ENCODE results near the gene C10orf95. TPM values are rescaled to one million over a fixed set of nuclear protein-coding genes. Genes with fewer than 3 reads are reported as not detected.

Gene C10orf95
- total RNA-seq, 2 experiments from 2014 or later = 0.35 TPM; not detected in 1

DNA sequence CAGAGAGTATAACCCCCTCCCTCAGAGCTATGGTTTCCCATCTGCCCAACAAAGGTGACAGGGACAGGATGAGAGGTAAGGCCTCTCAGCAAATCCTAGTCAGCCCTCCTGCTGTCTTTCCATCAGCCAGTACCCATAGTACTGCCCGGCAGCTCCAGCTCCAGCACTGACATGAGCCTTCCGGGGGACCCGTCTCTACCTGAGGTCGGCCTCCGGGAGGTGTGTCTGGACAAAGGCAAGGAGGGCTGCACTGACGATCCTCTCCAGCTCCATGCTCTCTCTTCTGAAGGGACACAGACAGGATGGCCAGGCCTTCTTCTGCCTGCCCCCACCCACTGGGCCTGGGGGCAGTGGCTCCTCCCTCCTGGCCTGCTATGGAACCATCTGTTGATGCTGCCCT lies 26.4 kb downstream of the C10orf95 start:
- Mint-ChIP-seq H3K9me3 (ENCODE audit: low read depth) (no peaks in the 10 kb centered on the region), H3K4me3 (no peak overlapping the region), H3K27me3 (no peaks in the 10 kb centered on the region), H3K4me1 (peaks cover 36% of the 10 kb centered on the region), H3K36me3 (peaks cover 1% of the 10 kb centered on the region), H3K27ac (no peak overlapping the region)
- ATAC-seq (no peak), DNase-seq (no peak)
- CTCF ChIA-PET = interaction anchor here (0.7 to 7.2 kb wide), 7 partner anchors 9 to 194 kb away, joined by 3 to 82 read pairs (median 4); partner anchors contain the start of genes C10orf95 and CUEDC2

DNA sequence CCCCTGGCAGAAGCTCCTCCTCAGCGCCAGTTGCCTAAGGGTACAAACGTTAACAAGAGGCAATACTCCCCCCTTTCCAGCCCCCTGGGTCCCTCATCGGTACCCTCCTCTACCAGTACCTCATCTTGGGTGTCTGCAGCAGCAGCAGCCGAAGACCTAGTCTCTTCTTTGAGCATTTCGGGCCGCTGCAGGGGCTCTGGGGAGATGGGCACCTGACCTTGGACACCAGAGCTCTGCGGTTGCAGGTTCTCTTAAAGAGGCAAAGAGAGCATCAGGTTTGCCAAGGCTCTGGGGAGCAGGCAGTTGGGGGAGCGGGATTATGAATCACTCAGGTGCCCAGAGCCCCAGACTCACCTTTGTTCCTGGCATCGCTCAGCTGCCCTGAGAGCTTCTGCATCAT lies 27.2 kb downstream of the C10orf95 start:
- H3K4me3 Mint-ChIP-seq = no peak overlapping the region
- no peak overlapping the region for H3K27ac Mint-ChIP-seq
- H3K36me3 Mint-ChIP-seq = peaks cover 1% of the 10 kb centered on the region
- no peaks in the 10 kb centered on the region for H3K9me3 Mint-ChIP-seq (ENCODE audit: low read depth)
- CTCF ChIA-PET = interaction anchor here (0.5 to 7.2 kb wide), 8 partner anchors 9 to 193 kb away, joined by 3 to 82 read pairs (median 8); partner anchors contain the start of genes C10orf95 and CUEDC2
- peaks cover 43% of the 10 kb centered on the region for H3K4me1 Mint-ChIP-seq
- no peak for ATAC-seq
- H3K27me3 Mint-ChIP-seq = peaks cover under 1% of the 10 kb centered on the region
- DNase-seq = no peak

DNA sequence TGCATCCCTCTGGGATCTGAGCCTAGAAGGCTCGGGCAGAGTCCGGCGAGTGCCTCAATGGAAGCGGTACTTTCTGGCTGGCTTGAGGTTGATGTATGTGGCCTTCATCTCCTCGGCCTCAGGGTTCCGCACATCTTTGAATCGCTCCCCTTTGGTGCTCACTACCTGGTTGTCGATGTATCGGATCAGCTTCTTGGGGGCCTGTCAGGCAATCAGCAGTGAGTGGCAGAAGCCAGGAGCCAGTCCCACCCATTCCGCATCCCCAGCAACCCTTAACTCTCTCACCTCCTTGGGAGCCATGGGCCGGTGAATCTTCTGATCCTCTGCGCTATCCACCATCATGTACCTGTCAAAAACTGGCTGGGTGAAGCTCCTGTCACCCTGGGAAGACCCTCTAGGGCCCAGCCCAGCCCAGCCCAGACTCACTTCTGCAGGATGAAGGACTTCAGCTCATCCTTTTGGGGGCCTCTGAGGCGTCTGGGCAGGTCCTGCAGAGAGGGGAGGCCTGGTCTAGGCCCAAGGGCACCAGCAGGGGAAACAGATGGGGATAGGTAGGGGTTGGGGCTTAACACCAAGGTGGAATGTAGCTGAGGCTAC lies 27.9 kb downstream of the C10orf95 start:
- Mint-ChIP-seq H3K4me1 (peaks cover 45% of the 10 kb centered on the region), H3K9me3 (ENCODE audit: low read depth) (no peaks in the 10 kb centered on the region), H3K36me3 (peaks cover 1% of the 10 kb centered on the region), H3K27me3 (peaks cover 4% of the 10 kb centered on the region), H3K27ac (no peak overlapping the region), H3K4me3 (no peak overlapping the region)
- DNase-seq (no peak), ATAC-seq (no peak)
- CTCF ChIA-PET = interaction anchor here (0.5 to 7.2 kb wide), 15 partner anchors 10 to 254 kb away, joined by 3 to 82 read pairs (median 7); partner anchors contain the start of genes C10orf95, CUEDC2 and ELOVL3

DNA sequence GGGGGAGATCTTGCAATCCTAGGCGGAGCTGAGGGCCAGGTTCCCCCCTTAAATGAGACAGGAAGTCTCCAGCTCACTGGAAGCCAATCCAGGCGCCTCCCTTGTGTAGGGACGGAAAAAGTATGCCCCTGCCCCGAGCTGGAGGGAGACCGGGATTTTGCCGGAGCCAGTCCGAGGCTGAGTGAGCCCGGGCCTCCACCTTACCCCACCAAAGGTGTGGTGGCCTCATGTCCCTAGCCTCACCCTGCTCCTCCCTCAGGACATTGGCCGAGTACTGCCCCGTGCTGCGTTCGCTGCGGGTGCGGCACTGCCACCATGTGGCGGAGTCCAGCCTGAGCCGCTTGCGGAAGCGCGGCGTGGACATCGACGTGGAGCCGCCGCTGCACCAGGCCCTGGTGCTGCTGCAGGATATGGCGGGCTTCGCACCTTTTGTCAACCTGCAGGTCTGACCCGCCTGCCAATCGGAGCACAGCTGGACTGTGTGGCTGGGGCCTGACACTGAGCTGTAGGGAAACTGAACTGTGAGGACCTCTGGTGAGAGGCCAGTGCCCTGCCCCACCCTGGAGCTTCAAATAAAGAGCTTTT lies 28.7 kb downstream of the C10orf95 start:
- peak; percentile 69 for DNase-seq
- CTCF ChIA-PET = interaction anchor here (0.6 to 7.2 kb wide), 16 partner anchors 11 to 253 kb away, joined by 3 to 82 read pairs (median 7); partner anchors contain the start of genes C10orf95, CUEDC2 and ELOVL3
- ATAC-seq = peak; percentile 7
- Mint-ChIP-seq H3K4me1 (peaks cover 45% of the 10 kb centered on the region), H3K36me3 (peaks cover 1% of the 10 kb centered on the region), H3K27me3 (peaks cover 12% of the 10 kb centered on the region), H3K9me3 (ENCODE audit: low read depth) (no peaks in the 10 kb centered on the region), H3K4me3 (peak overlapping the region; percentile 97), H3K27ac (peak overlapping the region; percentile 81)

DNA sequence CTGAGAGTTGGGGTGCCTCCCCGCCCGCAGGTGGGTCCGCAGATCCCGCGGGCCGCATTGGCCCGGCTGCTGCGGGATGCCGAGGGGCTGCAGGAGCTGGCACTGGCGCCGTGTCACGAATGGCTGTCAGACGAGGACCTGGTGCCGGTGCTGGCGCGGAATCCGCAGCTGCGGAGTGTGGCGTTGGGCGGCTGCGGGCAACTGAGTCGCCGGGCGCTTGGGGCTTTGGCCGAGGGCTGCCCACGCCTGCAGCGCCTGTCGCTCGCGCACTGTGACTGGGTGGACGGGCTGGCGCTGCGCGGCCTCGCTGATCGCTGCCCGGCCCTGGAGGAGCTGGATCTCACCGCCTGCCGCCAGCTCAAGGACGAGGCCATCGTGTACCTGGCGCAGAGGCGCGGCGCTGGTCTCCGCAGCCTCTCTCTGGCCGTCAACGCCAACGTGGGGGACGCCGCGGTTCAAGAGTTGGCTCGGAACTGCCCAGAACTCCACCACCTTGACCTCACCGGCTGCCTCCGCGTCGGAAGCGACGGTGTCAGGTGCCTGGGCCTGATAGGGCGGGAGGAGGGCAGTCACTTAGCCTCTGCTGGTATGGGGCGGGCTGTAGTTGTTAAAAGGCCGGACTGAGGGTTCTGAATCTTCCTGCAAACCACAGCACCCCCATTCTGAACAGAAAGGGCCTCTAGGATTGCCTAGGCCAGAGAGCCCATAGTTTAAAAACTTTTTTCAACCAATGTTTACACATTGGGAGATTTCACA lies 29.4 kb downstream of the C10orf95 start:
- H3K27me3 Mint-ChIP-seq = peaks cover 17% of the 10 kb centered on the region
- CTCF ChIA-PET = interaction anchor here (0.6 to 7.2 kb wide), 22 partner anchors 12 to 253 kb away, joined by 3 to 82 read pairs (median 7); partner anchors contain the start of genes C10orf95, CUEDC2, ELOVL3 and GBF1
- H3K36me3 Mint-ChIP-seq = peaks cover 1% of the 10 kb centered on the region
- no peaks in the 10 kb centered on the region for H3K9me3 Mint-ChIP-seq (ENCODE audit: low read depth)
- DNase-seq (peak; percentile 59), ATAC-seq (peak; percentile 2)
- H3K27ac Mint-ChIP-seq = peak overlapping the region; percentile 95
- H3K4me1 Mint-ChIP-seq = peaks cover 40% of the 10 kb centered on the region
- H3K4me3 Mint-ChIP-seq = peak overlapping the region; percentile 97

DNA sequence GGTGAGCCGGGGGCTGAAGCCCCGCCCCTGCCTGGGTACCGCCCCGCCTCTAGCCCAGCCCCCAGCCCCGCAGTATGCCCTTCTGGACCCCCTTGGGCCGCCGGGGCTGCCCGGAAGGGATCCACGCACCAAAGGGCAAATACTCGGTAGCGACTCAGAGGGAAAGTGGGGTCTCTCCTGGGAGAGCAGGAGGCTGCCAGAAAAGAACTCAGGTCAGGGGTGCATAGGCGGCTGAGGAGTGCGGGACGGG lies 29.9 kb downstream of the C10orf95 start:
- H3K4me3 Mint-ChIP-seq = peak overlapping the region; percentile 97
- peak overlapping the region; percentile 95 for H3K27ac Mint-ChIP-seq
- DNase-seq (no peak), ATAC-seq (no peak)
- H3K4me1 Mint-ChIP-seq = peaks cover 40% of the 10 kb centered on the region
- CTCF ChIA-PET = interaction anchor here (0.6 to 7.2 kb wide), 18 partner anchors 12 to 252 kb away, joined by 3 to 82 read pairs (median 8); partner anchors contain the start of genes C10orf95, CUEDC2 and GBF1
- peaks cover 17% of the 10 kb centered on the region for H3K27me3 Mint-ChIP-seq
- H3K9me3 Mint-ChIP-seq (ENCODE audit: low read depth) = no peaks in the 10 kb centered on the region
- H3K36me3 Mint-ChIP-seq = peaks cover 1% of the 10 kb centered on the region

DNA sequence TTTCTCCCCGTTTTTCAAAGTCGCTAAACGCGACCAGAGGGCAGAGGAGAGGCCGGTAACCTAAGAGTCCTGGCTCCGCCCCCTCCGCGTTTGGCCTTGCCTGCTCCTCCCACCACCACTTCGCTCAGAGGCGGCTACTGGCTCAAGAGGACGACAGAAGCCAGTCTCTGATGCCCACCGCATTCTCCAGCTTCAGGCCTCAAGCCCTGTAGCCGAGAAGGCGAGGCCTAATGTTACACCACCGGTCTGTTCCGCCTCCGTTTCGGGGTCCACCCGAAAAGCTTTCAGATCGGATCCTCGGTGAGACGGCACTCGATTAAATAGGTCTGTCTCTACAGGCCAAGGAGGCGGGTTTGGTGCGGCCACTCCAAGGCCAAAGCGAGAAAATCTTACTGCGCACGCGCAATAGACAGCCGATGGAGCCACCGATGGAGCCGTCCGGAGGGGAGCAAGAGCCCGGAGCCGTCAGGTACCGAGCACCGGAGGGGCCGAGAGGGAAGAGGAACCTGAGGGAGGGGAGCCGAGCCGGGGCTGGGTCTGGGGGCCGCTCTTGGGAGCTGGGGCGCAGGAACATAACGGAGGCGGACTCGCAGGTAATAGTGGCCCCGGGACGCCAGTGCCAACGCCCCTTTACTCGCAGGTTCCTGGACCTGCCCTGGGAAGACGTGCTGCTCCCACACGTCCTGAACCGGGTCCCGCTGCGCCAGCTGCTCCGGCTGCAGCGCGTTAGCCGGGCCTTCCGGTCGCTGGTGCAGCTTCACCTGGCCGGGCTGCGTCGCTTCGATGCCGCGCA lies 30.4 kb downstream of the C10orf95 start, which contains the start of gene FBXL15:
Gene FBXL15, plus strand, starts transcription at position 123 of the 793 bp plus-strand sequence. Its CDS starts 294 bp downstream, at position 417.
- H3K27me3 Mint-ChIP-seq = peaks cover 21% of the 10 kb centered on the region
- CTCF ChIA-PET = interaction anchor here (0.6 to 7.2 kb wide), 23 partner anchors 11 to 883 kb away, joined by 3 to 82 read pairs (median 4); partner anchors contain the start of genes C10orf95, CUEDC2, GBF1 and NFKB2
- peaks cover 1% of the 10 kb centered on the region for H3K36me3 Mint-ChIP-seq
- peak; percentile 87 for ATAC-seq
- H3K27ac Mint-ChIP-seq = peak within 1 kb of the TSS; percentile 95
- peak; percentile 98 for DNase-seq
- H3K9me3 Mint-ChIP-seq (ENCODE audit: low read depth) = no peaks in the 10 kb centered on the region
- peaks cover 40% of the 10 kb centered on the region for H3K4me1 Mint-ChIP-seq
- H3K4me3 Mint-ChIP-seq = peak within 1 kb of the TSS; percentile 97

DNA sequence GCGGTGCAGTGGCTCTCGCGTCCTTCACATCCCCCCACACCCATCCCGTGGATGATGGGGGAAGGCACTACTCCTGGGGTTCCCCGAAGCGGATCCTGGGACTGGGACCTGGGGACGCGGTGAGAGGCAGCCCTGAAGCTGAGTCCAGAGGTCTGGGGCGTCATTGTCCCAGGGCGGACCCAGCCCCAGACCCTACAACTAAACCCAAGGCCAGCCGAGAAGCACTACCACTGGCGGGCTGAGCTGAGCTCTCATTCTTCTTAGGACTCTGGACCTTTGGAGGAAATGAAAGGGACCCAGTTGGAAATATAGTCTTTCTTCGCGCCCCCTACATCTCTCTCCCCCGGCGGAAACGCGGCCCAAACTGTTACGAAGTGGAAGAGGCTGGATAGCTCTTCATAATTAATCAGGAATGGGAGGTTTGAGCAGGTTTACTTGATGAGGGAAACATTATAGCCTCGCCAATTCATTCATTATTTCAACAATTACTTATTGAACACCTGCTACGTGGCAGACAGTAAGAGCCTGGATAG lies 31.1 kb downstream of the C10orf95 start:
- DNase-seq = no peak
- peak overlapping the region; percentile 97 for H3K4me3 Mint-ChIP-seq
- ATAC-seq = no peak
- no peaks in the 10 kb centered on the region for H3K9me3 Mint-ChIP-seq (ENCODE audit: low read depth)
- peaks cover 21% of the 10 kb centered on the region for H3K27me3 Mint-ChIP-seq
- H3K27ac Mint-ChIP-seq = peak overlapping the region; percentile 95
- H3K4me1 Mint-ChIP-seq = peaks cover 40% of the 10 kb centered on the region
- CTCF ChIA-PET = interaction anchor here (0.9 to 7.2 kb wide), 19 partner anchors 11 to 251 kb away, joined by 3 to 82 read pairs (median 6); partner anchors contain the start of genes C10orf95, CUEDC2 and NFKB2
- H3K36me3 Mint-ChIP-seq = peaks cover 1% of the 10 kb centered on the region

DNA sequence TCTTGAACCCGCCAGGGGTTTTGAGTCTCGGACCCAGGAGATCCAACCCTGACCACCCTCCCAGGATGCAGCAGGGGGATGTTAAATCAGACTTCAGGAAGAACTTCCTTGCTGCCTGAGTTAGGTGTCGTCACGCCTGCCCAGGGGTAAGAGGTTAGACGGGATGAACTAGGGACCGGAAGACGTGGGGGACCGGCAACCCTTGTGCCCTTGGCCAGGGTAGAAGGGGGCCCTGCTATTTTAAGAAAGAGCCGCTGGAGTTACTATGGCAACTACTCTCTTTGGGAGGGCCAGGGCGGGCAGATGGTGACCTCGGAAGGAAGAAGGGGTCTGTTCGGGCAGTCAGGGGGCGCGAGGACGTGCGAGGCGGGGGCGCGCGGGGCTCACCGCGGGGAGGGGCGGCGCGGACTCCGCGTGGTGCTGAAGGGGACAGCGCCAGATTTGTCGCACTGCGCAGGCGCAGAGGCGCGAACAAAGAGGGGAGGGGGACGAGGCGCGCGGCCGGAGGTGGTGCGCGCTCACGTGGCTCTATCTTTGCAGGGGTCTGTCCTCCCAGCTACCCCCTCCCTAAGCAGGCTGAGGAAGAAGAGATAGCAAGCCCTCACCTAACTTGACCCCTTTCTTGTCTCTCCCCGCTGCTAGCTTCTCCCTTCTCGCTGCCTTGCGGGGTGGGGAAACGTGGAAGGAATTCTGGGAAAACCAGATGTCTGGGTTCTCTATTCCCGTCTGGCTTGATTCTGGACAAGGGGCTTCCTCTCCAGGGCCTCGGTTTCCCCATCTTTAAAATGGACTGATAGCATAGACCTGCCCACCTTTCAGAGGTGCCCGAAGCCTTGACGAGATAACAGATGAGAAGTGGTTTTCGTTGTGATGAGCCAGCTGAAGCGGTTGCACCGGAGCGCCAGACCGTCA lies 31.8 kb downstream of the C10orf95 start:
- peaks cover 21% of the 10 kb centered on the region for H3K27me3 Mint-ChIP-seq
- H3K4me1 Mint-ChIP-seq = peaks cover 40% of the 10 kb centered on the region
- peaks cover 1% of the 10 kb centered on the region for H3K36me3 Mint-ChIP-seq
- ATAC-seq = peak; percentile 5
- CTCF ChIA-PET = interaction anchor here (0.9 to 7.2 kb wide), 15 partner anchors 10 to 250 kb away, joined by 3 to 82 read pairs (median 7); partner anchors contain the start of genes C10orf95, CUEDC2 and NFKB2
- peak; percentile 78 for DNase-seq
- H3K27ac Mint-ChIP-seq = peak overlapping the region; percentile 95
- no peaks in the 10 kb centered on the region for H3K9me3 Mint-ChIP-seq (ENCODE audit: low read depth)
- peak overlapping the region; percentile 97 for H3K4me3 Mint-ChIP-seq

DNA sequence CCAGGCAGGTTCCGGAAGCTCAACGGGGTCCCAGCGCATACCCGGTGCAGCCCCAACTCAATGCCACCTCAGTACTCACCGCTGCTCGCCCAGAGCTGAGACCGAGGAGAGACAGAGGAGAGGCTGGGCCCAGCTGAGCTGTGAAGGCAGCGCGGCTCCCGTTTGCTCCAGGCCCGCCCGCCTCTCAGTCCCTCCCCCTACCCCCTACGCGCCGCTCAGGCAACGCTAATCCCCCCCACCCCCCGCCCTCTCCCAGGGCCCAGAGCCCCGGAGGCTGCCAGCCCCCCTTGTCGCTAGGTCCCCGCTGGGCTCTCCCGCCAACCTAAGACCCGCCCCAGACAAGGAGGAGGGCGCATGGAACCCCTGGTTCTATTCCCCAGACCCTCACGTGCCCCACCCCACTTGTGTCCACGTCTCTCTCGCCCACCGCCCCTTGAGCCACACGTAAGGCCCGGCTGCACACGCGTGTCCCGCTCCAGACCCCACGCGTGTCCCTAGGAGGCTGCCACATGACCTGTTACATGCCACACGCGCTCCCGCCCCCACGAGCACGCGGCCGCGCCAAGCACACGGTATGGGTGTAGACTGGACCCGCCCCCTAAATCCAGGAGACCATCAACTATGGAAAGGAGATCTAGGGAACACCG lies 32.6 kb downstream of the C10orf95 start, which contains the start of gene PSD:
Gene PSD, minus strand, starts transcription at position 164 of the 647 bp plus-strand sequence. CDS start 1,747 bp downstream, outside the sequence.
- Mint-ChIP-seq H3K27ac (peak within 1 kb of the TSS; percentile 95), H3K9me3 (ENCODE audit: low read depth) (no peaks in the 10 kb centered on the region), H3K36me3 (peaks cover 1% of the 10 kb centered on the region), H3K27me3 (peaks cover 21% of the 10 kb centered on the region), H3K4me3 (peak within 1 kb of the TSS; percentile 97), H3K4me1 (peaks cover 38% of the 10 kb centered on the region)
- ATAC-seq (no peak), DNase-seq (no peak)
- CTCF ChIA-PET = no interaction called here

DNA sequence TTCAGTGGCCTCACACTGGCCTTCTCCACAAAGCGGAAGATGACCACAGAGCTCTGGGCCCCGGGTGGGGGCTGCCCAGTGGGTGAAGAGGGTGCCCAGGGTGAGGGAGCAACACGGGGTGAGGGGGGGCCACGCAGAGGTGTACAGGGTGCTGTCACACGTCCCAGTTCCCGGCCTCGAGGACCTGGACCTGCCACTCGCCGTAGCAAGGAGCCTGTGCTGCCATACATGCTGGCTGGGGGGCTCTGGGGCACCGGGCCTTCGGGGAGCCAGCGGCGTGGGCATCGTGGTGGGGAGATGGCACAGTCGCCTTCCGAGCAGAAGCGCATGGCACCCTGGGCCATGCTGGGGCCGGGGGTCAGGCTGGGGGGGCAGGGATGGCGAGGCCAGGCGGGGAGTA lies 34.6 kb downstream of the C10orf95 start:
- CTCF ChIA-PET = no interaction called here
- Mint-ChIP-seq H3K9me3 (ENCODE audit: low read depth) (no peaks in the 10 kb centered on the region), H3K27me3 (peaks cover 31% of the 10 kb centered on the region), H3K36me3 (peaks cover 1% of the 10 kb centered on the region), H3K4me1 (peaks cover 32% of the 10 kb centered on the region), H3K27ac (no peak overlapping the region), H3K4me3 (no peak overlapping the region)
- DNase-seq (no peak), ATAC-seq (no peak)
